Spleen (tissue), 7 donors: ENCODE data around the gene KRABD2.

Experiments
- CTCF ChIP-seq, 11 experiments: fragments of 200-600 bp in 7 of 11; fragments of 450-650 bp in 4 of 11; sonication (generic) in 4 of 11; IDR thresholded peaks in 8 of 11; conservative IDR thresholded peaks in 3 of 11; 1 replicate in 7 of 11; 2 replicates in 4 of 11; pipeline versions ENCODE4 v1.4.0 to v1.8.0; 2016 to 2021; ENCODE audit warnings: antibody characterized with exemption in 11 of 11, inconsistent platforms in 4 of 11, mild to moderate bottlenecking in 1 of 11
- POLR2A ChIP-seq, 3 donors: fragments of 450-650 bp; IDR thresholded peaks; one replicate each; pipeline ENCODE4 v1.5.1; 2017; ENCODE audit warnings: antibody characterized with exemption in 3 of 3, mild to moderate bottlenecking in 1 of 3
- POLR2AphosphoS5 ChIP-seq, 3 donors: sonication (generic); formaldehyde crosslinking; IDR thresholded peaks; one replicate each; pipeline ENCODE4 v1.5.1; 2017; ENCODE audit warnings: antibody characterized with exemption in 3 of 3
- donor health status: DM: no; HTN: no; CAD: no; lungs with moderate emphysema.
- donor health status: DM: no; HTN: no; CAD: no.
- donor health status: DM: no; HTN: no; CAD: no.

DNA sequence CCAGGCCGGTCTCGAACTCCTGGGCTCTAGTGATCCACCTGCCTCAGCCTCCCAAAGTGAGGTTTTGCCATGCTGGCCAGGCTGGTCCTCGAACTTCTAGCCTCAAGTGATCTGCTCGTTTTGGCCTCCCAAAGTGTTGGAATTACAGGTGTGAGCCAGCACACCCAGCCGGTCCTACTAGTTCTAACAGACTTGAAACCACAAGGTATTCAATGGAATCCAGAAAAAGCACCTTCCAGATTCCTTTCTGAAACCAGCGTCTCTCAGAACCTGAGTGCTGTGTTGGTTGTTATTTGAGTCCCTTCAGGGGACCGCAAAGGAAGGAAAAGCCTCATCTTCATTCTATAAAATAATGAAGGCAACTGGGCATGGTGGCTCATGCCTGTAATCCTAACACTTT, 4.1 kb downstream of the KRABD2 start:
- TF ChIP-seq CTCF (IDR thresholded peaks at IDR 0.05 in 8 of 11, conservative IDR thresholded peaks at IDR 0.05 in 3 of 11) (no peak), POLR2AphosphoS5 (IDR thresholded peaks at IDR 0.05) (no peak), POLR2A (IDR thresholded peaks at IDR 0.05) (no peak)
